Thoracic aorta (tissue), 2 donors: Measurements from ENCODE around the gene LOC128125822. TPM values are rescaled to one million over a fixed set of nuclear protein-coding genes. Genes with fewer than 3 reads are reported as not detected.

Experiments used
- ATAC-seq: fragments of 150-250 bp; one replicate; pipeline ENCODE4 v1.8.0; 2017; ENCODE audit warnings: low read depth; ENCODE audit not compliant: insufficient number of reproducible peaks, low FRiP score
- DNase-seq: peaks from one replicate; pipeline ENCODE4 v3.0.0-alpha.2; 2020; ENCODE audit warnings: low spot score
- H3K27ac ChIP-seq, 2 donors: fragments of 200-600 bp; sonication (generic); 1 replicate in 1 of 2; 2 replicates in 1 of 2; pipeline ENCODE4 v1.5.1; 2016; ENCODE audit warnings: mild to moderate bottlenecking in 2 of 2, moderate library complexity in 2 of 2
- H3K27me3 ChIP-seq: fragments of 200-600 bp; sonication (generic); replicated peaks from 2 replicates; pipeline ENCODE4 v1.6.0; 2016; ENCODE audit warnings: mild to moderate bottlenecking; ENCODE audit not compliant: insufficient read depth
- H3K36me3 ChIP-seq: fragments of 200-600 bp; sonication (generic); one replicate; pipeline ENCODE4 v1.5.1; 2016
- H3K4me1 ChIP-seq, 2 donors: fragments of 200-600 bp; sonication (generic); 1 replicate in 1 of 2; 2 replicates in 1 of 2; pipeline versions ENCODE4 v1.5.1 to v1.6.0; 2016; ENCODE audit warnings: low read depth in 2 of 2, mild to moderate bottlenecking in 1 of 2; ENCODE audit not compliant: control insufficient read depth in 1 of 2
- H3K4me3 ChIP-seq: fragments of 200-600 bp; sonication (generic); 2 replicates; pipeline ENCODE4 v1.5.1; 2016; ENCODE audit warnings: mild to moderate bottlenecking
- H3K9me3 ChIP-seq: fragments of 200-600 bp; sonication (generic); 2 replicates; pipeline ENCODE4 v1.5.1; 2016
- CTCF ChIP-seq: fragments of 200-600 bp; sonication (generic); IDR thresholded peaks from one replicate; pipeline ENCODE4 v1.5.1; 2019; ENCODE audit warnings: antibody characterized with exemption
- total RNA-seq, 2 donors: library from RNA; depleted of rRNA; stranded (reverse); fragments of >200 nt; gene quantifications; one replicate each; pipeline versions ENCODE4 v1.1.0 to v1.2.3, GENCODE V29; 2016

LOC128125822 gene

GRCh38 chr6:63600136-63600535, 27.9 kb downstream of the LOC128125822 start:
- Histone ChIP-seq H3K36me3 (no peaks in the 10 kb centered on the region), H3K27ac (no peak overlapping the region), H3K9me3 (no peaks in the 10 kb centered on the region), H3K27me3 (no peaks in the 10 kb centered on the region), H3K4me3 (no peak overlapping the region), H3K4me1 (peaks cover 4 to 6% of the 10 kb centered on the region in 2 donors)
- ATAC-seq (no peak), DNase-seq (no peak)
- TF ChIP-seq CTCF = no peak

- no peak for TF ChIP-seq CTCF
- Histone ChIP-seq H3K36me3 (no peaks in the 10 kb centered on the region), H3K9me3 (no peaks in the 10 kb centered on the region), H3K27me3 (no peaks in the 10 kb centered on the region), H3K4me1 (no peaks in the 10 kb centered on the region), H3K27ac (no peak overlapping the region), H3K4me3 (no peak overlapping the region)
- DNase-seq (no peak), ATAC-seq (no peak)
Observed at GRCh38 chr6:63609231-63609630, 37.0 kb downstream of the LOC128125822 start.

GRCh38 chr6:63610944-63611343, 38.7 kb downstream of the LOC128125822 start:
- Histone ChIP-seq H3K4me3 (no peak overlapping the region), H3K9me3 (no peaks in the 10 kb centered on the region), H3K27me3 (peaks cover 5% of the 10 kb centered on the region), H3K36me3 (no peaks in the 10 kb centered on the region), H3K4me1 (no peaks in the 10 kb centered on the region), H3K27ac (no peak overlapping the region)
- no peak for TF ChIP-seq CTCF
- no peak for DNase-seq
- no peak for ATAC-seq

- DNase-seq (no peak), ATAC-seq (no peak)
- TF ChIP-seq CTCF = no peak
- Histone ChIP-seq H3K4me1 (no peaks in the 10 kb centered on the region), H3K27me3 (peaks cover 5% of the 10 kb centered on the region), H3K4me3 (no peak overlapping the region), H3K27ac (no peak overlapping the region), H3K9me3 (no peaks in the 10 kb centered on the region), H3K36me3 (no peaks in the 10 kb centered on the region)
Observed at GRCh38 chr6:63611560-63611959, 39.3 kb downstream of the LOC128125822 start.

- Histone ChIP-seq H3K9me3 (no peaks in the 10 kb centered on the region), H3K36me3 (no peaks in the 10 kb centered on the region), H3K4me3 (no peak overlapping the region), H3K27ac (no peak overlapping the region), H3K27me3 (peaks cover 5% of the 10 kb centered on the region), H3K4me1 (no peaks in the 10 kb centered on the region)
- no peak for TF ChIP-seq CTCF
- ATAC-seq (no peak), DNase-seq (no peak)
Observed at GRCh38 chr6:63615590-63615989, 43.3 kb downstream of the LOC128125822 start.

Other genes starting within 250 kb of the LOC128125822 start
- gene PTP4A1, start within 50 bp of the LOC128125822 start, total RNA-seq = 10 to 100 TPM; 23.0 to 29.6 TPM
- gene PHF3, start 63.3 kb downstream of the LOC128125822 start, total RNA-seq = 10 to 100 TPM; 55.4 to 59.5 TPM